Measurements from ENCODE around the gene ZBTB7C.

The ZBTB7C gene

GRCh38 chr18:48263914-48264902 lies 145.0 kb downstream of the ZBTB7C start:
- DNase-seq (ENCODE audit: low read depth, low spot score) = peak; percentile 11

GRCh38 chr18:48263192-48263853 lies 145.9 kb downstream of the ZBTB7C start:
- DNase-seq (ENCODE audit: low read depth, low spot score) = no peak

GRCh38 chr18:48260237-48260636 lies 148.9 kb downstream of the ZBTB7C start:
- DNase-seq (ENCODE audit: low read depth, low spot score) = no peak

- DNase-seq (ENCODE audit: low read depth, low spot score) = no peak
Measured at GRCh38 chr18:48256848-48257247, 152.3 kb downstream of the ZBTB7C start.

- no peak for DNase-seq (ENCODE audit: low read depth, low spot score)
Measured at GRCh38 chr18:48254077-48254602, 155.0 kb downstream of the ZBTB7C start.

GRCh38 chr18:48252525-48252924 lies 156.7 kb downstream of the ZBTB7C start:
- no peak for DNase-seq (ENCODE audit: low read depth, low spot score)

GRCh38 chr18:48250918-48251317 lies 158.3 kb downstream of the ZBTB7C start:
- DNase-seq (ENCODE audit: low read depth, low spot score) = no peak

GRCh38 chr18:48250362-48250907 lies 158.7 kb downstream of the ZBTB7C start:
- DNase-seq (ENCODE audit: low read depth, low spot score) = no peak

GRCh38 chr18:48249854-48250253 lies 159.3 kb downstream of the ZBTB7C start:
- DNase-seq (ENCODE audit: low read depth, low spot score) = no peak

GRCh38 chr18:48244530-48244929 lies 164.7 kb downstream of the ZBTB7C start:
- DNase-seq (ENCODE audit: low read depth, low spot score) = no peak

GRCh38 chr18:48238636-48239035 lies 170.5 kb downstream of the ZBTB7C start:
- DNase-seq (ENCODE audit: low read depth, low spot score) = no peak

- peak; percentile 69 for DNase-seq (ENCODE audit: low read depth, low spot score)
Measured at GRCh38 chr18:48238206-48238605, 171.0 kb downstream of the ZBTB7C start.

- no peak for DNase-seq (ENCODE audit: low read depth, low spot score)
Measured at GRCh38 chr18:48236822-48237221, 172.4 kb downstream of the ZBTB7C start.

GRCh38 chr18:48230467-48231113 lies 178.6 kb downstream of the ZBTB7C start:
- DNase-seq (ENCODE audit: low read depth, low spot score) = peak; percentile 66

GRCh38 chr18:48229552-48229981 lies 179.6 kb downstream of the ZBTB7C start:
- no peak for DNase-seq (ENCODE audit: low read depth, low spot score)

GRCh38 chr18:48228841-48229240 lies 180.3 kb downstream of the ZBTB7C start:
- no peak for DNase-seq (ENCODE audit: low read depth, low spot score)

- DNase-seq (ENCODE audit: low read depth, low spot score) = peak; percentile 29
Measured at GRCh38 chr18:48228301-48228715, 180.9 kb downstream of the ZBTB7C start.

GRCh38 chr18:48227206-48227605 lies 182.0 kb downstream of the ZBTB7C start:
- DNase-seq (ENCODE audit: low read depth, low spot score) = peak; percentile 11

- no peak for DNase-seq (ENCODE audit: low read depth, low spot score)
Measured at GRCh38 chr18:48226401-48226800, 182.8 kb downstream of the ZBTB7C start.

GRCh38 chr18:48222118-48222517 lies 187.1 kb downstream of the ZBTB7C start:
- peak; percentile 46 for DNase-seq (ENCODE audit: low read depth, low spot score)

GRCh38 chr18:48219810-48220499 lies 189.2 kb downstream of the ZBTB7C start:
- DNase-seq (ENCODE audit: low read depth, low spot score) = no peak
